ENCODE measurements around the gene GCK. TPM values are rescaled to one million over a fixed set of nuclear protein-coding genes. Genes with fewer than 3 reads are reported as not detected.

Gene GCK
- total RNA-seq, result 5.9 TPM

DNA sequence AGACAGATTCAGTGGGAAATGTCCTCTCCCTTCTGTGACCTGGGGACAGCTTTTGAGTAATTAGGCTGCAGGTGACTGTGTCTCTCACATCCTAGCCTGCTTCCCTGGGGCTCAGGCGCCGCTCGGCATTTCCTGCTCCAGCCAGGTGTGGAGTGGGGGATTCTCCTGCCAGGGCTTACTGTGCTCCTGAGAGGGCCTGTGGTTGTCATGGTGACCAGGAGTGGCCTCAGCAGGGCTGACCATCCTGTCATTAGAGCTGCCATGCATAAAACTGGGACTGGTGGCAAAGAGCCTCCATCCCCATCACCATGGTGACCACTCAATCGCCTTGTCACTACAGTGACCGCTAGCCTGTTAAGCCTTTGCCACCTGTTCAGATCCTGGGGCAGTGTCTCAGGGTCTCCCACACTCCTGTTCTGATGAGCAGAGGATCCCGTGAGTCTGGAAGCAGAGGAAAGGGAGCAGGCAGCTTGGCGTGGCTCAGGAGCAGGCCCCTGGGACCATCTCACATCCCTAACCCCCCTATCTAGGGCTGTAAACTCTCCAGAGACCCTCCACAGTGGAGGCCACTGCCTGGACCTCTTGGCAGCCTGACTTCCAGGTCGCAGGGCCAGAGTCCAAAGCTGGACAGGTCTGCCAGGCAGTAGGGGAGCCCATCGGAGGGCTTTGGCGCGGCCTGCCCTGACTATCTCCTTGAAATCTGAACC is at the start of gene GCK:
Gene GCK, minus strand, starts transcription at position 154 of the 707 bp plus-strand sequence. CDS start 486 bp downstream, outside the sequence.

DNA sequence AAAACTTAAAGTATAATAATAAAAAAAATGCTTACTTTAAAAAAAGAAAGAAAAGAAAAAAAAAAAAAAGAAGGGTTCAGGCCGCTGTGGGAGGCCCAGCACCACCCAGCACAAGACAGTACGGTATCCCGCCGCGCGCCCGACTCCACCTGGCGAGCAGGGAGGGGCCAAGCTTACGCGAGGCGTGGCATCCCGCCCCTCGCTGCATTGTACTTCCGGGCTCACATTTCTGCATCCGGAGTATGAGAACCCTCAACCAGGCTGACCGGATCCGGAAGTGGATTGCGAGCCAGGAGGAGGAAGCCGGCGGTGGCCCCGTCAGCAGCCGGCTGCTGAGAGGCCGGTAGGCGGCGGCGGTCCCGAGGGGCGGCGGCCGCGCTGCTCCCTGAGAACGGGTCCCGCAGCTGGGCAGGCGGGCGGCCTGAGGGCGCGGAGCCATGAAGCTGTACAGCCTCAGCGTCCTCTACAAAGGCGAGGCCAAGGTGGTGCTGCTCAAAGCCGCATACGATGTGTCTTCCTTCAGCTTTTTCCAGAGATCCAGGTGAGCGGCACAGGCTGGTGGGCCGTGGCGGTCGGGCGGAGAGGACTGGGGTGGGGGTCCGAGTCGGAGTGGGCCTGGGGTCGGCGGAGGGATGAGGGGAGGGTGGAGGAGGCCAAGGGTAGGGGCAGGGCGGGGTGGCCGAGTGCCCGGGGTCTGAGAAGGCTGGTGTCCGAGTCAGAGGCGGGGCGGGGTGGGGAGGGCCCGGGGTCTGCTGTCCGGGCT is 11.6 kb upstream of the GCK start, which contains the start of gene YKT6:
Gene YKT6, plus strand, starts transcription at position 280 of the 763 bp plus-strand sequence. Its CDS starts 158 bp downstream, at position 438.

DNA sequence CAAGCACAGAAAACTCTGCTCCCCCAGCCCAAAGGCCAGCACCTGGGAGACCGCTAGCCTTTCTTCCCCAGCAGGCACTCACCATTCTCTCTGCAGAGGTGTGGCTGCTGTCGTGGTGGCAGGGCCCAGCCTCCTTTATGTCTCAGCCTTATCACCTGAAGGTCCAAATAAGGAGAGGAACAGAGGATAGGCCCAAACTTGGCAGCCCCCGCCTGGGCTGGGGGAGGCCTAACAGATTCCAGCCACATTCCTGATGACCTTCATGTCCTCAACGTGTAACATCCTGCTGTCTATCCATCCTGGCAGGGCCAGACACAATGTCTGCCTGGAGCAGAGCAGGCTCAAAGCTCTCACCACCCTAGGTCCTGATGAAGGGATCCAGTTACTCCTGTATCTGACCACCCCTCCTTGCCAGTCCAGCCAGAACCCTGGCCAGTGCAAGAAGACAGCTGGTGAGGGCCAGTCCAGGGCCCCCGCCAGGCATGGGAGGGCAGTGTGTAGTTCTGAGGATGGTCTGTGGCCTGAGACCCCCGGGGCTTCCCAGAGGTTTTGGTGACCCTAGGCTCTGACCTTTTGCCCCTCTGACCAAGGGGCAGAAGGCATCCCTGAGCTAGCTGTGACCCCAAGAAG is 47.9 kb downstream of the GCK start, which contains the start of gene MYL7:
Gene MYL7, minus strand, starts transcription at position 112 of the 630 bp plus-strand sequence. Its CDS starts 27 bp downstream, at position 85.

DNA sequence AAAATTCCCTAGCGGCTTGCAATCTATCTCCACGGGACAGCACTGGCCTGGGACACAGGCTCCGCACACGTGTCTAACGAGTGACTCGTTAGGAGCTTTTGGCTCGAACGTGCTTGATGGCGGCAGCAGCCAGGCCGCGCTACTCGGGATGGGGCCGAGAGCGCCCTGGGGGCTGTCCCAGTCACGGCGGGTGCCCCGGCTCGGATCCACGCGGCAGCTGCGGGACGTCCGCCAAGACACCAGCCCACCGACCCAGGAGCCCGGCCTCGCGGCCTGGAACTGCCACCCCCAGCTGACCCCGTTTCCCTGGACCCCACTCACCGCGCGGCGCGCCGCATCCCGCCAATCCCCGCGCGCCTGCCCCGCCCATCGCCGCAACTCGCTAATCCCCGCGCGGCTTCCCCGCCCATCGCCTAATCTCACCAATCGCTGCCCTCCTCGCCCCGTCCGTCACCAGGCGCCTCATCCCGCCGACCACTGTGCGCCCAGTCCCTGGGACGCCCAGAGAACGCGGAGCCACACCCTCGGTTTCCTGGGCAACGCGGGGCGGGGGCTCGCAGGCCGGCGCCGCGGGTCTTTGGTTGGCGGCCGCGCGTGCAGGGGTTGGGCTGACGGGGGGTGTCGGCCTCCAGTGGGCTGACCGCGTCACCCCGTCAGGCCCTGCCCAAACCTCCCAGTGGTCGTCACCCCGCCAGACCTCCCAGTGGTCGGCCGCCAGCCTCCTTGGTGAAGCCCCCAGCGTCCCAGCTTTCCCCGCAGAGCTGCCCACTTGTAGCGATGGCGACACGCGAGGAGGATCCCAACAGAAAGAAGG is 65.8 kb downstream of the GCK start, which contains the start of gene POLD2:
Gene POLD2, minus strand, starts transcription at position 359 of the 814 bp plus-strand sequence. CDS start 1,495 bp downstream, outside the sequence.

DNA sequence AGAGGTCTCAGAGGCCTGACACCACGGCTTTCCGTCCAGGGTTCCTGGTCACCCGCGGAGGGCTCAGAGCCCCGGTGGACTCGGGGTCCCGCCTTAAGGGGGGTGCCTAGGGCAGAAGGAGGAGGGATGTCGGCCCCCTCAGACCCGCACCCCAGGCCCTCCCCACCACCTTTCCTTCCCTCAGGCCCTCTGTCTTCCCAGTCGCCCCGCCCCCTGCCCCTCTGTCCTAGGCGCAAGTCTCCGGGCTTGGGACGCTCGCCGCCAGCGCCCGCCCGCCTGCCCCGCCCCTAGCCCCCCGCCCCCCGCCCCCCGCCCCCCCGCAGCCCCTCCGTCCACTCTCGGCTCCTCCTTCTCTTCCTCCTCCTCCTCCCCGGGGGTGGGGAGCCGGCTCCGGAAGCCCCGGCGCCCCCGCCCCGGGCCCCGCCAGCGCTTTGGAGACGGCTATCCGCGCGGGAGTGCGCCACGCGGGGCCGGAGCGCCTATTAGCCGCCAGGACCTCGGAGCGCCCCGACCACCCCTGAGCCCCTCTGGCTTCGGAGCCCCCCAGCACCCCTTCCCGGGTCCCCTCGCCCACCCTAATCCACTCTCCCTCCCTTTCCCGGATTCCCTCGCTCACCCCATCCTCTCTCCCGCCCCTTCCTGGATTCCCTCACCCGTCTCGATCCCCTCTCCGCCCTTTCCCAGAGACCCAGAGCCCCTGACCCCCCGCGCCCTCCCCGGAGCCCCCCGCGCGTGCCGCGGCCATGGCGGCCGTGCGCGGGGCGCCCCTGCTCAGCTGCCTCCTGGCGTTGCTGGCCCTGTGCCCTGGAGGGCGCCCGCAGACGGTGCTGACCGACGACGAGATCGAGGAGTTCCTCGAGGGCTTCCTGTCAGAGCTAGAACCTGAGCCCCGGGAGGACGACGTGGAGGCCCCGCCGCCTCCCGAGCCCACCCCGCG is 85.0 kb downstream of the GCK start, which contains the start of gene AEBP1:
Gene AEBP1, plus strand, starts transcription at position 423 of the 937 bp plus-strand sequence. Its CDS starts 321 bp downstream, at position 744.

Other genes with a start within 250 kb of the GCK start
- not detected for gene SPDYE1, start 191.5 kb downstream of the GCK start, total RNA-seq
- 95.1 TPM for gene DBNL, start 144.7 kb downstream of the GCK start, total RNA-seq
- gene PGAM2, start 123.9 kb downstream of the GCK start, total RNA-seq, result 23.7 TPM
- gene POLM, start 106.9 kb downstream of the GCK start, total RNA-seq, result 32.7 TPM
- 143 TPM for gene AEBP1, start 85.1 kb downstream of the GCK start, total RNA-seq
- gene POLD2, start 65.9 kb downstream of the GCK start, total RNA-seq, result 55.3 TPM
- gene MYL7, start 48.1 kb downstream of the GCK start, total RNA-seq, result not detected
- gene YKT6, start 11.5 kb upstream of the GCK start, total RNA-seq, result 53.3 TPM
- gene CAMK2B, start 136.2 kb upstream of the GCK start, total RNA-seq, result 39.1 TPM